ENCODE data around the gene AUTS2.

Gene AUTS2

GRCh38 chr7:69723663-69724062, 125.4 kb downstream of the AUTS2 start:
- peaks cover 16% of the 10 kb centered on the region for H3K36me3 Mint-ChIP-seq (ENCODE audit: low read depth)
- no peak for DNase-seq
- no peak overlapping the region for H3K4me3 Mint-ChIP-seq
- peaks cover 17% of the 10 kb centered on the region for H3K9me3 Mint-ChIP-seq
- H3K27me3 Mint-ChIP-seq (ENCODE audit: low read depth, poor library complexity), result no peaks in the 10 kb centered on the region
- TF ChIP-seq CTCF (IDR thresholded peaks at IDR 0.05), result no peak
- peaks cover 31% of the 10 kb centered on the region for H3K4me1 Mint-ChIP-seq
- H3K27ac Mint-ChIP-seq, result peak overlapping the region; percentile 36

- Mint-ChIP-seq H3K36me3 (ENCODE audit: low read depth) (peaks cover 16% of the 10 kb centered on the region), H3K27me3 (ENCODE audit: low read depth, poor library complexity) (no peaks in the 10 kb centered on the region), H3K9me3 (peaks cover 17% of the 10 kb centered on the region), H3K27ac (no peak overlapping the region), H3K4me3 (no peak overlapping the region), H3K4me1 (peaks cover 33% of the 10 kb centered on the region)
- TF ChIP-seq CTCF (IDR thresholded peaks at IDR 0.05), result no peak
- no peak for DNase-seq
These were observed 130.0 kb downstream of the AUTS2 start for GRCh38 chr7:69728304-69728703.

DNA sequence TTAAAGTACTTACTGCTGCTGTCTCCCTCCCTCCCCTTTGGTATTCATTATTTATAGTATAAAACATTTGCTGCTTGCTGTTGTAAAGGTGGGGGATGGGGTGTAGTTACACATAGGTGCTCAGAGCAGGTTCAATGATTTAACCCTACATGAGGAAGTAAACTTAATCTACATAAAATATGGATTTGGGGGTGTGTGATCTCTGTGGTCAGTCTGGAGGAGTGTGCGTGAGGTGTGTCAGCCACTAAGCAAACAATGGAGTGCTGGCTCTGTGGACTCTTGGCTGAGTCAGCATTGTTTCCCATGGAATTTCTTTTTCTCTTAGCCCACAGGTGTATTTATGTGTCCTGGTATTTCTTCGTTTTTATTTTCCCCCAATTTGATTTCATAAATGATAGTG, 133.9 kb downstream of the AUTS2 start:
- no peak for DNase-seq
- Mint-ChIP-seq H3K4me1 (peaks cover 42% of the 10 kb centered on the region), H3K27ac (no peak overlapping the region), H3K4me3 (no peak overlapping the region), H3K9me3 (no peaks in the 10 kb centered on the region), H3K27me3 (ENCODE audit: low read depth, poor library complexity) (no peaks in the 10 kb centered on the region), H3K36me3 (ENCODE audit: low read depth) (no peaks in the 10 kb centered on the region)
- TF ChIP-seq CTCF (IDR thresholded peaks at IDR 0.05), result no peak

DNA sequence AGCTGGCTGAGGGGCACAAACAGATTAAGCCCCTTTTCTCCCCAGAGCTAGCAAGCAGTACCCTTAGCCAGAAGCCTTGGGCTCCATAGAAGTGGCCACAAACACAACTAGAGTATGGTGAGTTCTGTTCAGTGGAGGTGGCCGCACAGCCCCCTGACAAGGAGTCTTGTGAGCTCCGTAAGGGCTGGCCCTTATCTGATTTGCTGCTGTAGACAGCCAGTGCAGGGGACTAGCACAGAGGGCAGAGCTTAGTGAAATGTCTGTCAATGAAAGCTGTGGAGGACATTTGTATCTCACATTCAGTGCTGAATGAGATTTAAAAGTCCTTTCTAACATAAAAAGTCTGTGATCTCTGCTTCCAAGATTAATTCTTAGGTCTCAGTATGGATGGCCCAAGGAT, 137.3 kb downstream of the AUTS2 start:
- H3K4me3 Mint-ChIP-seq, result no peak overlapping the region

DNA sequence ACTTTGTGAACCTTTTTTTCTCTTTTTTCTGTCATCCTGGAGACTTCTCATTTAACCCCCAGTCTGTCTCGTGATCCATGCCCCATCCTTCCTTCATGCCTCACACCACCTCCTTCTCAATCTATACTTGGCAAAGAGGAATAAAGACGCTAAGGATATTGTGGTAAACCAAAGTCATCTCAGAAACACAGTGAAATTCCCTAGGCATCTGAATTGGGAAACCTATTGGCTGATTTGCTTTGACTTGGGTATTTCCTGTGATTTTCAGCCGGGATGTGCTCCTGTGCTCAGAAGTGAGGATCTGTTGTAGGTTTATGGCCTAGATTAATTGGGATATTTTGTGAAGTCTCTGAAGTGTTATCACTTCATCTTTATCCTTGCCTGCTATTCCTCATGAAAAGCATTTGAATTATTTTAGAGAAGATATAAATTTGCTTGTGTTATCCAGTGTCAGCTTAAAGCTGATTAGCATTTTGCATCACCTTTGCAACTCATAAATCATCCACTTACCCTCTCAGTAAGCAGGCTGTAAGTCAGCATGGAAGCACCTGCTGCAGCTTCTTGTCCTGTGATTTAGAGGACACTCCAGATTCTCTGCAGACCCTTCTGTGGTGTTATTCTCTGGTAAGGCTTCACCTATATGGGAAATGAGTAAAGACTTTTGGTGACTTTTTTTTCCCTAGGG, 138.0 kb downstream of the AUTS2 start:
- TF ChIP-seq CTCF (IDR thresholded peaks at IDR 0.05), result no peak
- peak overlapping the region; percentile 17 for H3K27ac Mint-ChIP-seq
- H3K9me3 Mint-ChIP-seq, result no peaks in the 10 kb centered on the region
- H3K27me3 Mint-ChIP-seq (ENCODE audit: low read depth, poor library complexity), result no peaks in the 10 kb centered on the region
- DNase-seq, result no peak
- H3K4me1 Mint-ChIP-seq, result peaks cover 66% of the 10 kb centered on the region
- H3K4me3 Mint-ChIP-seq, result no peak overlapping the region
- H3K36me3 Mint-ChIP-seq (ENCODE audit: low read depth), result no peaks in the 10 kb centered on the region

More for the DNA sequence above, 137.3 kb downstream of the AUTS2 start:
- Mint-ChIP-seq H3K4me1 (peaks cover 66% of the 10 kb centered on the region), H3K27ac (no peak overlapping the region), H3K36me3 (ENCODE audit: low read depth) (no peaks in the 10 kb centered on the region), H3K27me3 (ENCODE audit: low read depth, poor library complexity) (no peaks in the 10 kb centered on the region), H3K9me3 (no peaks in the 10 kb centered on the region)
- TF ChIP-seq CTCF (IDR thresholded peaks at IDR 0.05), result no peak
- no peak for DNase-seq

DNA sequence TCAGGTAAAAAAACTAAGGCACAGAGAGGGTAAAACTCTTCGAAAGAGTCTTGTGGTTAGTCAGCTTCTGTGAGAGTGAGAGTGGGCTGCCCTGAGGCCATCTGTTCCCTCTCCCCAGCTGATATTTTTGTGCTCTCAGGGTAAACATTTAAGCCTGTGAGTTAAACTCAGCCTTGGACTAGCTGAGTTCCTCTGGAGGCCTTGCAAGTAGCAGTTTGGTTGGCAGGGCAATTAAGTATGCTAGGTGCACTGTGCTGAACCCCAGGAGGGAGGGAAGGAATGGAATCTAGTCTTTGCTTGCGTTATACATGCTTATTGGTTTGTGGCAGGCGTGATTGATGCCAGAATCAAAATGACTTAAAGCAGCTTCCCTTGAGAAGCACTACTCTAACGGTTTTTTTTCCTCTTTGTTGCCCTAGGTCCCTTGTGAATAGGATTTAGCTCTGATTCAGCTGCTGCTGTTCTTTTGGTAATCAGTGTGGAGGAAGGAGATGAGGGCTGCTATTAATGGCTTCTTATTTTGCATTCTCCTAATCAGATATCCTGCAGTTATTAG, 140.2 kb downstream of the AUTS2 start:
- peak; percentile 16 for DNase-seq
- Mint-ChIP-seq H3K27ac (peak overlapping the region; percentile 79), H3K36me3 (ENCODE audit: low read depth) (no peaks in the 10 kb centered on the region), H3K27me3 (ENCODE audit: low read depth, poor library complexity) (no peaks in the 10 kb centered on the region), H3K4me1 (peaks cover 55% of the 10 kb centered on the region), H3K9me3 (no peaks in the 10 kb centered on the region), H3K4me3 (peak overlapping the region; percentile 28)
- TF ChIP-seq CTCF (IDR thresholded peaks at IDR 0.05), result no peak
